Epithelial cell of proximal tubule (primary cell): ENCODE data around the gene RGL3. TPM values are rescaled to one million over a fixed set of nuclear protein-coding genes. Genes with fewer than 3 reads are reported as not detected.
"Not testable (repeated sequence)": the region's sequence is repeated elsewhere in the genome, so short reads cannot be mapped to it uniquely, and the experiment has no call there.

ENCODE experiments used
- DNase-seq: peaks from one replicate; pipeline ENCODE4 v3.0.0-alpha.2; 2011; ENCODE audit warnings: low read depth
- H3K4me3 ChIP-seq: 2 replicates; pipeline ENCODE4 v1.5.1; 2011; ENCODE audit warnings: low read depth, mild to moderate bottlenecking, low read length
- total RNA-seq: library from RNA; depleted of rRNA; stranded (reverse); fragments of >200 nt; gene quantifications from 2 replicates; pipeline ENCODE4 v1.2.3, GENCODE V29; 2015
- TF ChIP-seq, protein P1 (sequence below): conservative IDR thresholded peaks from 2 replicates; pipeline ENCODE4 v1.5.1; 2012; ENCODE audit warnings: low read depth, mild to moderate bottlenecking, low read length

The RGL3 gene
- total RNA-seq, 1 donor from 2014 or later, result 19.0 TPM

DNA sequence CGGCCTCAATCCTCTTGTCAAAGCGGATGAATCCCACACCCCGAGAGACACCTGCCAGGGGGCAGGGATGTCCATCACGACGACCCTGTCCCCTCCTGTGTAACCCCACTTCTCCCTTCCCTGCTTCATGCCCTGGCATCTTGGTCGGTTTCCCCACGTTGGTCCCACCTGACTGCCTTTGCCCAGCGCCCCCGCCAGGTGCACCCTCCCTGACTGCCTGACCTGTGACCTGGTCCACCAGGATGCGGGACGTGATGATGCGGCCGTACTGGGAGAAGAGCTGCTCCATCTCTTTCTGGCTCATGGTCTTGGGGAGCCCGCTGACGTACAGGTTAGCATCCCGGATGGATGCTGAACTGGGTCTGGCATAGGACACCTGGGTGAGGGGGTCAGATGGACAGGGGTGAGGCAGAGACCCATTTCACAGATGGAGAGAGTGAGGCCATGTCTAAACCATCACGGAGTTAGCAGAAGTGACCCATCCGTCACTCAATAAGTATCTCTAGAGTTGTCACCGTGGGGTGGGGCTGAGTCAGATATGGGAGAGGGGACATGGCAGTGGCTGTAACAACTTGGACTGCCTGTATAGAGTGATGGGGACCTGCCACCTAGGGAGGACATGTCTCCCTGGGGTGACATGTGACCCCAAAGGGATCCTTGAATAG is 39.3 kb upstream of the RGL3 start:
- TF ChIP-seq, protein P1, sequence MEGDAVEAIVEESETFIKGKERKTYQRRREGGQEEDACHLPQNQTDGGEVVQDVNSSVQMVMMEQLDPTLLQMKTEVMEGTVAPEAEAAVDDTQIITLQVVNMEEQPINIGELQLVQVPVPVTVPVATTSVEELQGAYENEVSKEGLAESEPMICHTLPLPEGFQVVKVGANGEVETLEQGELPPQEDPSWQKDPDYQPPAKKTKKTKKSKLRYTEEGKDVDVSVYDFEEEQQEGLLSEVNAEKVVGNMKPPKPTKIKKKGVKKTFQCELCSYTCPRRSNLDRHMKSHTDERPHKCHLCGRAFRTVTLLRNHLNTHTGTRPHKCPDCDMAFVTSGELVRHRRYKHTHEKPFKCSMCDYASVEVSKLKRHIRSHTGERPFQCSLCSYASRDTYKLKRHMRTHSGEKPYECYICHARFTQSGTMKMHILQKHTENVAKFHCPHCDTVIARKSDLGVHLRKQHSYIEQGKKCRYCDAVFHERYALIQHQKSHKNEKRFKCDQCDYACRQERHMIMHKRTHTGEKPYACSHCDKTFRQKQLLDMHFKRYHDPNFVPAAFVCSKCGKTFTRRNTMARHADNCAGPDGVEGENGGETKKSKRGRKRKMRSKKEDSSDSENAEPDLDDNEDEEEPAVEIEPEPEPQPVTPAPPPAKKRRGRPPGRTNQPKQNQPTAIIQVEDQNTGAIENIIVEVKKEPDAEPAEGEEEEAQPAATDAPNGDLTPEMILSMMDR, result no peak
- no peak for DNase-seq
- no peak overlapping the region for H3K4me3 ChIP-seq

DNA sequence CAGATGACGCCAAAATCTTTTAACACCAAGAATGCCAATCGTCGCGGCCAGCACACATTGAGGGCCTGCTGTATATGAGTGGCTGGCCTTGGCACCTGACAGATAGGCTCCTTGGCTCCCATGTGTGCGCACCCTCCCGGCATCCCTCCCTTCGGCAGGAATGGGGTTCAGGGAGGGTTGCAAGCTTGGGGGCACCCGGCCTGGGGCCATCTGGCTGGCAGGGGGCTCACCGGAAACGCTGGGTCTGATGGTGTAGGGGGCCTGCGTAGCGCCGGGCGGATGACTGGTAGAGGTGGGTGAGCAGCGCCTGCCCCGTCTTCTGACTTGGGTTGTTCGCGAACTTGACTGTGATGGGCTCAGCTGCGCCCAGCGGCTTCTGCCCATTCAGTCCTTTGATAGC is 38.7 kb upstream of the RGL3 start:
- DNase-seq, result no peak
- no peak overlapping the region for H3K4me3 ChIP-seq
- TF ChIP-seq, protein P1, result no peak

DNA sequence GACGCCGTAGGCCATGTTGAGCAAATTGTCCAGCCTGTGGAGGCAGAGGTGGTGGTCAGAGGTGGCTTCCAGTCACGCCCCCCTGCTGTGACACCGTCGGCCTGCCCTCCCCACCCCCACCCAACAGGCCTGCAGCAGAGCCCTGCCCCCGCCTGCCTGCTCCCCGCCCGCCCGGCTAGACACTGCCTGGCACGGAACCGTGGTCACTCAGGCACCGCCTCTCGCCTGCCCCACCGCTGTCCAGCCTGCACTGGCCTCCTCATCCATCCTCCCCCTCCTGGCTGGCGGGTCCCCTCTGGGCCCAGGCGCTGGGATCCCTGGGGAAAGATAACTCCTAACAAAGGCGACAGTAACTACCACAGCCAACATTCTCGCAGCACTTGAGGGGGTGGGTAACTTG is 38.0 kb upstream of the RGL3 start:
- H3K4me3 ChIP-seq, result no peak overlapping the region
- TF ChIP-seq, protein P1, result no peak
- no peak for DNase-seq

DNA sequence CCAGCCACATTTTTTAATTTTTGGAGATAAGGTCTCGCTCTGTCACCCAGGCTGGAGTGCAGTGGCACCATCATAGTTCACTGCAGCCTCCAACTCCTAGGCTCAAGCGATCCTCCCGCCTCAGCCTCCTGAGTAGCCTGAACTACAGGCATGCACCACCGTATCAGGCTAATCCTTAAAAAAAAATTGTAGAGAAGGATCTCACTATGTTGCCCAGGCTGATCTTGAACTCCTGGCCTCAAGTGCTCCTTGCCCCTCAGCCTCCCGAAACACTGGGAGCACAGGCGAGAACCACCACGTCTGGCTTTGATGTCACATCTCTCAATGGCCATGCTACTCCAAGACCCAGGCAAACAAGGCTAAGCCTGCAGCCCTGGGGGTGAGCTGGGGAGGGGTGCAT is 37.5 kb upstream of the RGL3 start:
- H3K4me3 ChIP-seq, result no peak overlapping the region
- TF ChIP-seq, protein P1, result no peak
- no peak for DNase-seq

DNA sequence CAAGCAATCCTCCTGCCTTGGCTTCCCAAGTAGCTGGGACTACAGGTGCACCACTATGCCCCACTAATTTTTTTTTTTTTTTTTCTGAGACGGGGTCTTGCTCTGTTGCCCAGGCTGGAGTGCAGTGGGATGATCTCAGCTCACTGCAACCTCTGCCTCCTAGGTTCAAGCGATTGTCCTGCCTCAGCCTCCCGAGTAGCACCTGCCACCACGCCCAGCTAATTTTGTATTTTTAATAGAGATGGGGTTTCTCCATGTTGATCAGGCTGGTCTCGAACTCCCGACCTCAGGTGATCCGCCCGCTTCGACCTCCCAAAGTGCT is 36.1 kb upstream of the RGL3 start:
- H3K4me3 ChIP-seq, DNase-seq: not testable (repeated sequence)

DNA sequence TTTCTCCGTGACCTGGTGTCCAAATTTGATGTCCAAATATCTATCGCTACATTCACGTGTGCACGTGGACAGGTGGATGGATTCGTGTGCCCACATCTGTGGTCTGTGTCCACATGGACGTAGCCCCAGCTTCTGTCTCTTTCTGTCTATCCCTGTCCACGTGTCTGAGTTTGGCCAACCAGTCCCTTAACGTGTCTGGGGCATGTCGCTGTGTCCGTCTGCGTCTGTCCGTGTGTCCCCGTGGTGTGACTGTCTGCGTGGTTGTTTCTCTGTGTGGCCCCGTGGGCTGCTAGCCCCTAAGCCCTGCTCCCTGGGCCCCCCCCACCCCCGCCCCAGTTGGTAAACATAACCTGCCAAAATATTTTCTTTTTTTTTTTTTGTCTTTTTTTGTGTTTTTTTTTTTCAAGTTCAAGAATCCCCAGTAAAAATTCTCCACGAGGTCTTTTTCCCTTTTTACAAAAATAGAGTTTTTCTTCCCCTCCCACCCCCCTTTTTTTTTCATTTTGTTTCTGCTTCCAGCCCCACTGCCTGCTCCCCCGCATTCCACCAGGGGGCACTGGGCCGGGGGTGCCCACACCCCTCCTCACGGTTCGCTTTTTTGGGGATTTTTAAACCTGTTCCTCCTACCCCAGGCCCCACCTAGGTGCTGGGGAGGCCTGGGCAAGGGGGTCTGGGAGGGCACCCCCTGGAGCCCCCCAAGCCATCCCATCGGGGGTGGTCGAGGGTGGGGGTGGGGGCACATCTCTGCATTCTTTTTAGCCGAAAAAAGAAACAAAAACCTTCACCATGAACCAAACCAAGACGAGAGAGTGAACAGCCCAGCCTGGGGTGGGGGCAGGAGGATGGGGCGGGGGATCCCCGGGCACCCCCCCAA is 34.6 kb upstream of the RGL3 start:
- DNase-seq, result no peak
- TF ChIP-seq, protein P1, result peak; percentile 50
- H3K4me3 ChIP-seq, result no peak overlapping the region

DNA sequence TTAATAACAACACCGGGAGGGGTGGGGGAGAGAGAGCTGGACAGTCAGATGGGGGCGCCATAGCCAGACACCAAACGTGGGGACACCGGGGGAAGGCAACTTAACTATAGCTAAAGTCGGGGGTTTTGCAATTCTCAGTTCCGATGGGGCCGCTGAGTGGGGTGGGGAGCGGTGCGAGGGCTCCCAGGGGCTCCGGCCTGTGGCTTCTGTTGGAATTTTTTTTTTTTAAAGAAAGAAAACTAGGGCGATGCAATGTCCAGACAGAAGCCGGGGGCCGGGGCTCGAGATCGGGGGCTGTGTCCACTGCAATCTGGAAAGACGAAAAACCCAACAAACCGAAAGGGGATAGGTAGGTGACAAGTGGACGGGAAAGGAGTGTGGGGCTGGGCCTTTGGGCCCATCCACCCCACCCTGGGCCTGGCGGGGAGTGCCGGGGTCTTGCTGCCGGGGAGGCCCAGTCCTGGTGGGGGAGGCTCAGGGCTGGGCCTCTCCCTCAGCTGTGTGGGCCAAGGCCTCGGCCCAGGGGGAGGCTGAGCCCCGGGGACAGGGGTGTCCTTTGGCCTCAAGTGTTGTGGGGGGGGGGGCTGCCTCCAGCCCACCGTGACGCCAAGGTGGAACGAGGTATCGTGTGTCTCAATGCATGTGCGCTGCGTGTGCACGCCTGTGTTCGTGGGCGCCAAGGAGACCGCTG is 33.7 kb upstream of the RGL3 start:
- no peak for DNase-seq
- no peak overlapping the region for H3K4me3 ChIP-seq
- TF ChIP-seq, protein P1, result peak; percentile 29
